HEK293 (cell line): Measurements from ENCODE around the gene RGS7.
A peak's percentile ranks its signal among the peaks of the same experiment; 100 is the strongest.

Experiments
- CTCF ChIA-PET: fragments of 350-600 bp; formaldehyde crosslinking; extraction: SDS; loops from one replicate; lab custom pipeline; 2021; ENCODE audit warnings: antibody characterized with exemption; lab: Yijun Ruan, JAX
- POLR2A ChIA-PET: fragments of 300-600 bp; formaldehyde crosslinking; extraction: SDS; loops from one replicate; lab custom pipeline; 2020; ENCODE audit warnings: antibody characterized with exemption, inconsistent platforms; lab: Yijun Ruan, JAX
- H3K27ac ChIP-seq: fragments of 200-500 bp; sonication (Bioruptor generic); 2 replicates; pipeline ENCODE4 v1.5.1; 2014; ENCODE audit warnings: low read depth, low read length, control low read depth, inconsistent platforms; ENCODE audit errors: extremely low read depth
- H3K36me3 ChIP-seq, 2 experiments: fragments of 200-500 bp in 1 of 2; sonication (Bioruptor generic) in 1 of 2; 1 replicate in 1 of 2; 2 replicates in 1 of 2; pipeline ENCODE4 v1.5.1; 2014 to 2017; ENCODE audit warnings: inconsistent platforms in 2 of 2, low read length in 2 of 2; ENCODE audit not compliant: control insufficient read depth in 2 of 2, insufficient read depth in 1 of 2
- H3K4me1 ChIP-seq: fragments of 200-500 bp; sonication (Bioruptor generic); 2 replicates; pipeline ENCODE4 v1.5.1; 2014; ENCODE audit warnings: mild to moderate bottlenecking, low read length, inconsistent platforms; ENCODE audit not compliant: control insufficient read depth, insufficient read depth
- H3K4me3 ChIP-seq: 2 replicates; pipeline ENCODE4 v1.5.1; 2011; ENCODE audit warnings: low read depth, mild to moderate bottlenecking, control low read depth, low read length, moderate library complexity
- H3K9me3 ChIP-seq: fragments of 200-500 bp; sonication (Bioruptor generic); 2 replicates; pipeline ENCODE4 v1.5.1; 2014; ENCODE audit warnings: low read depth, low read length, inconsistent platforms; ENCODE audit not compliant: control insufficient read depth, insufficient read depth
- BCL11A ChIP-seq: fragments of 450-650 bp; formaldehyde crosslinking; IDR thresholded peaks from 2 replicates; pipeline ENCODE4 v1.5.1; 2016; ENCODE audit warnings: low read depth, missing biosample characterization, missing genetic modification characterization
- GLI4 ChIP-seq: fragments of 450-650 bp; formaldehyde crosslinking; IDR thresholded peaks from 2 replicates; pipeline ENCODE4 v1.5.1; 2016; ENCODE audit warnings: missing biosample characterization, missing genetic modification characterization
- KLF8 ChIP-seq: fragments of 450-650 bp; formaldehyde crosslinking; IDR thresholded peaks from 2 replicates; pipeline ENCODE4 v1.5.1; 2016; ENCODE audit warnings: missing biosample characterization, missing genetic modification characterization
- MEIS1 ChIP-seq: sonication (generic); formaldehyde crosslinking; IDR thresholded peaks from 2 replicates; pipeline ENCODE4 v1.8.1; 2022; ENCODE audit warnings: missing genetic modification reagents, mild to moderate bottlenecking, borderline replicate concordance
- TSHZ1 ChIP-seq: fragments of 450-650 bp; formaldehyde crosslinking; IDR thresholded peaks from 2 replicates; pipeline ENCODE4 v1.5.1; 2016; ENCODE audit warnings: missing biosample characterization, missing genetic modification characterization, borderline replicate concordance
- WT1 ChIP-seq: fragments of 450-650 bp; formaldehyde crosslinking; IDR thresholded peaks from 2 replicates; pipeline ENCODE4 v1.5.1; 2016; ENCODE audit warnings: missing biosample characterization, missing genetic modification characterization
- ZBTB10 ChIP-seq: fragments of 450-650 bp; formaldehyde crosslinking; IDR thresholded peaks from 2 replicates; pipeline ENCODE4 v1.5.1; 2016; ENCODE audit warnings: missing biosample characterization, missing genetic modification characterization
- ZBTB49 ChIP-seq: fragments of 450-650 bp; formaldehyde crosslinking; IDR thresholded peaks from 2 replicates; pipeline ENCODE4 v1.5.1; 2016; ENCODE audit warnings: missing biosample characterization, missing genetic modification characterization, low read depth
- ZNF184 ChIP-seq: fragments of 450-650 bp; IDR thresholded peaks from 2 replicates; pipeline ENCODE4 v1.5.1; 2018; ENCODE audit warnings: missing biosample characterization, mild to moderate bottlenecking, missing genetic modification characterization
- ZNF19 ChIP-seq: fragments of 450-650 bp; formaldehyde crosslinking; IDR thresholded peaks from 2 replicates; pipeline ENCODE4; 2016; ENCODE audit warnings: missing biosample characterization, missing genetic modification characterization, low read depth
- ZNF239 ChIP-seq: fragments of 450-650 bp; formaldehyde crosslinking; IDR thresholded peaks from 2 replicates; pipeline ENCODE4 v1.5.1; 2016; ENCODE audit warnings: missing biosample characterization, missing genetic modification characterization
- ZNF248 ChIP-seq: fragments of 450-650 bp; formaldehyde crosslinking; IDR thresholded peaks from 2 replicates; pipeline ENCODE4 v1.5.1; 2017; ENCODE audit warnings: missing biosample characterization, missing genetic modification characterization
- ZNF274 ChIP-seq, 2 experiments: fragments of 200-500 bp in 1 of 2; fragments of 450-650 bp in 1 of 2; sonication (Bioruptor generic) in 1 of 2; formaldehyde crosslinking in 1 of 2; IDR thresholded peaks; 2 replicates each; pipeline versions ENCODE4 v1.5.1 to v1.6.1; 2014 to 2016; ENCODE audit warnings: borderline replicate concordance in 1 of 2, inconsistent platforms in 1 of 2, low read length in 1 of 2, missing biosample characterization in 1 of 2, missing genetic modification characterization in 1 of 2
- ZNF37A ChIP-seq: fragments of 450-650 bp; IDR thresholded peaks from 2 replicates; pipeline ENCODE4 v1.5.1; 2018; ENCODE audit warnings: missing biosample characterization, missing genetic modification characterization
- ZNF433 ChIP-seq: fragments of 450-650 bp; formaldehyde crosslinking; IDR thresholded peaks from 2 replicates; pipeline ENCODE4 v1.5.1; 2016; ENCODE audit warnings: missing biosample characterization, missing genetic modification characterization, low read depth
- ZNF488 ChIP-seq: fragments of 450-650 bp; formaldehyde crosslinking; IDR thresholded peaks from 2 replicates; pipeline ENCODE4 v1.5.1; 2016; ENCODE audit warnings: missing biosample characterization, missing genetic modification characterization
- ZNF521 ChIP-seq: fragments of 450-650 bp; formaldehyde crosslinking; IDR thresholded peaks from 2 replicates; pipeline ENCODE4 v1.5.1; 2017; ENCODE audit warnings: missing biosample characterization, mild to moderate bottlenecking, missing genetic modification characterization
- ZNF548 ChIP-seq: fragments of 450-650 bp; formaldehyde crosslinking; IDR thresholded peaks from 2 replicates; pipeline ENCODE4 v1.5.1; 2016; ENCODE audit warnings: missing biosample characterization, missing genetic modification characterization
- ZNF626 ChIP-seq: fragments of 450-650 bp; sonication (Bioruptor Pico); formaldehyde crosslinking; IDR thresholded peaks from 2 replicates; pipeline ENCODE4 v1.5.1; 2018; ENCODE audit warnings: missing biosample characterization, missing genetic modification characterization, inconsistent platforms
- ZNF639 ChIP-seq: fragments of 450-650 bp; formaldehyde crosslinking; IDR thresholded peaks from 2 replicates; pipeline ENCODE4 v1.5.1; 2016; ENCODE audit warnings: missing biosample characterization, missing genetic modification characterization
- ZNF654 ChIP-seq: fragments of 450-650 bp; formaldehyde crosslinking; IDR thresholded peaks from 2 replicates; pipeline ENCODE4 v1.5.1; 2016; ENCODE audit warnings: low read depth, missing biosample characterization, missing genetic modification characterization
- ZNF658 ChIP-seq: fragments of 450-650 bp; formaldehyde crosslinking; IDR thresholded peaks from 2 replicates; pipeline ENCODE4; 2016; ENCODE audit warnings: missing biosample characterization, missing genetic modification characterization
- ZNF707 ChIP-seq: fragments of 450-650 bp; formaldehyde crosslinking; IDR thresholded peaks from 2 replicates; pipeline ENCODE4 v1.5.1; 2016; ENCODE audit warnings: missing biosample characterization, missing genetic modification characterization
- ZSCAN5A ChIP-seq: fragments of 450-650 bp; formaldehyde crosslinking; IDR thresholded peaks from 2 replicates; pipeline ENCODE4 v1.5.1; 2016; ENCODE audit warnings: missing biosample characterization, missing genetic modification characterization

The RGS7 gene

GRCh38 chr1:240987928-240988327 is 369.1 kb downstream of the RGS7 start:
- H3K4me3 ChIP-seq: no peak overlapping the region
- H3K9me3 ChIP-seq: no peaks in the 10 kb centered on the region
- no peak overlapping the region for H3K27ac ChIP-seq
- 0 out of 2 replicates have a peak, but pooled peaks cover 3% of the 10 kb centered on the region for H3K4me1 ChIP-seq
- CTCF ChIA-PET: interaction anchor here (0.8 kb wide), 1 partner anchor 102 kb away, joined by 3 read pairs; no protein-coding TSS in a partner anchor
- no peaks in the 10 kb centered on the region for H3K36me3 ChIP-seq
- POLR2A ChIA-PET: no interaction called here
- TF ChIP-seq ZNF488 (tag by site-specific recombination) (no peak), ZSCAN5A (tag by site-specific recombination) (no peak), ZNF654 (tag by site-specific recombination) (no peak), TSHZ1 (tag by site-specific recombination) (no peak; the same call in 1 of the 2 replicates), ZNF37A (tag by site-specific recombination) (no peak), ZNF239 (tag by site-specific recombination) (no peak), ZNF521 (no peak), ZNF248 (tag by site-specific recombination) (no peak), WT1 (tag by site-specific recombination) (no peak), ZNF548 (no peak), ZNF274 (IDR thresholded peaks at IDR 0.05; ENCODE audit: low read length) (no peak), ZNF274 (tag by site-specific recombination; IDR thresholded peaks at IDR 0.05; ENCODE audit: borderline replicate concordance) (no peak), ZNF658 (tag by site-specific recombination) (no peak), ZBTB10 (tag by site-specific recombination) (no peak), BCL11A (tag by site-specific recombination) (no peak), ZNF19 (tag by site-specific recombination) (no peak), ZNF433 (tag by site-specific recombination) (no peak), ZBTB49 (tag by site-specific recombination) (no peak), ZNF639 (peak; percentile 77), GLI4 (tag by site-specific recombination) (no peak), KLF8 (tag by site-specific recombination) (0 out of 2 replicates have a peak, but pooled peaks have one; percentile 39), MEIS1 (CRISPR knock-in tag) (no peak), ZNF626 (tag by site-specific recombination) (no peak), ZNF707 (tag by site-specific recombination) (no peak), ZNF184 (tag by site-specific recombination) (no peak)
